Right lobe of liver (tissue), 4 donors: ENCODE measurements around the gene TMEM134.

Experiments used
- POLR2A ChIP-seq: fragments of 450-650 bp; IDR thresholded peaks from one replicate; pipeline ENCODE4 v1.6.1; 2017; ENCODE audit warnings: antibody characterized with exemption, mild to moderate bottlenecking
- TF ChIP-seq, protein P1 (sequence below), 4 donors: fragments of 200-600 bp in 3 of 4; fragments of 450-650 bp in 1 of 4; IDR thresholded peaks; one replicate each; pipeline versions ENCODE4 v1.5.1 to v1.8.0; 2016 to 2022; ENCODE audit warnings: antibody characterized with exemption in 4 of 4, mild to moderate bottlenecking in 2 of 4
- donor health status: DM: no; HTN: no; CAD: no.
- donor health status: DM: no; HTN: no; CAD: no.
- donor health status: DM: no; HTN: yes; CAD: no.

DNA sequence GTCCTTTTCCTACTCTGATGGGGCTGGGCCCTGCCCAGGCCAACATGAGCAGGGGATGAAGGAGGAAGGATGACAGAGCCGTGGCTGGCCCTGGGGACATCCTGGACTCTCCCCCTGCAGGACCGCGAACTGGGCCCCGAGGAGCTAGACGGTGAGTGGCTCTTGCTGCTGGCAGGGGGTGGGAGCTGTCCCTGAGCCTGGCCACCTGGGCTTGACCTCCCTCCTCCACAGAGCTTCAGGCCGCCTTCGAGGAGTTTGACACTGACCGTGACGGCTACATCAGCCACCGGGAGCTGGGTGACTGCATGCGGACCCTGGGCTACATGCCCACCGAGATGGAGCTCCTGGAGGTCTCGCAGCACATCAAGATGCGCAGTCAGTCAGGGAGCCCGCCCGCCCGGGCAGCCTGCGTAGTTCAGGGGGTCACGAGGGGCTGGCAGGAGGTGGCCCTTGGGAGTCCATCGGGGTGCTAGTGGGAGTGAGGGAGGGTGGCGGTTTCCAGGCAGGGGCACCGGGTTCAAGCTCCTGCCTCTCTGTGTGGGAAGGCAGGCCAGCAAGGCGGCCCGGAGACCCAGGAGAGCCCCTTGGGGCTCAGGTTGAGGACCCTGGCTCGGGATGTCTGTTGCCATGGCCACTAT is 12.9 kb downstream of the TMEM134 start:
- TF ChIP-seq, protein P1, sequence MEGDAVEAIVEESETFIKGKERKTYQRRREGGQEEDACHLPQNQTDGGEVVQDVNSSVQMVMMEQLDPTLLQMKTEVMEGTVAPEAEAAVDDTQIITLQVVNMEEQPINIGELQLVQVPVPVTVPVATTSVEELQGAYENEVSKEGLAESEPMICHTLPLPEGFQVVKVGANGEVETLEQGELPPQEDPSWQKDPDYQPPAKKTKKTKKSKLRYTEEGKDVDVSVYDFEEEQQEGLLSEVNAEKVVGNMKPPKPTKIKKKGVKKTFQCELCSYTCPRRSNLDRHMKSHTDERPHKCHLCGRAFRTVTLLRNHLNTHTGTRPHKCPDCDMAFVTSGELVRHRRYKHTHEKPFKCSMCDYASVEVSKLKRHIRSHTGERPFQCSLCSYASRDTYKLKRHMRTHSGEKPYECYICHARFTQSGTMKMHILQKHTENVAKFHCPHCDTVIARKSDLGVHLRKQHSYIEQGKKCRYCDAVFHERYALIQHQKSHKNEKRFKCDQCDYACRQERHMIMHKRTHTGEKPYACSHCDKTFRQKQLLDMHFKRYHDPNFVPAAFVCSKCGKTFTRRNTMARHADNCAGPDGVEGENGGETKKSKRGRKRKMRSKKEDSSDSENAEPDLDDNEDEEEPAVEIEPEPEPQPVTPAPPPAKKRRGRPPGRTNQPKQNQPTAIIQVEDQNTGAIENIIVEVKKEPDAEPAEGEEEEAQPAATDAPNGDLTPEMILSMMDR (IDR thresholded peaks at IDR 0.05), result no peak
- no peak for TF ChIP-seq POLR2A
